ENCODE data around the gene PMS2.
"Not testable (repeated sequence)": the region's sequence is repeated elsewhere in the genome, so short reads cannot be mapped to it uniquely, and the experiment has no call there.

PMS2 gene

GRCh38 chr7:6015917-6016652 is 7.2 kb upstream of the PMS2 start:
- no peak for DNase-seq (ENCODE audit: low read depth in 2 of 3, low spot score in 2 of 3)

GRCh38 chr7:6012355-6013104 is 3.7 kb upstream of the PMS2 start:
- DNase-seq (ENCODE audit: low read depth in 2 of 3, low spot score in 2 of 3), result no peak

- DNase-seq (ENCODE audit: low read depth in 2 of 3, low spot score in 2 of 3), result no peak
These were observed 2.7 kb upstream of the PMS2 start for GRCh38 chr7:6011541-6011940.

- DNase-seq (ENCODE audit: low read depth in 2 of 3, low spot score in 2 of 3), result not testable (repeated sequence)
These were observed 1.5 kb upstream of the PMS2 start for GRCh38 chr7:6010370-6010769.

- not testable (repeated sequence) for DNase-seq (ENCODE audit: low read depth in 2 of 3, low spot score in 2 of 3)
These were observed 836 bp downstream of the PMS2 start for GRCh38 chr7:6007835-6008590.

GRCh38 chr7:6007386-6007785 is 1.5 kb downstream of the PMS2 start:
- DNase-seq (ENCODE audit: low read depth in 2 of 3, low spot score in 2 of 3), result no peak

GRCh38 chr7:5997210-5997808 is 11.5 kb downstream of the PMS2 start:
- no peak for DNase-seq (ENCODE audit: low read depth in 2 of 3, low spot score in 2 of 3)

- not testable (repeated sequence) for DNase-seq (ENCODE audit: low read depth in 2 of 3, low spot score in 2 of 3)
These were observed 21.8 kb downstream of the PMS2 start for GRCh38 chr7:5987061-5987460.

- not testable (repeated sequence) for DNase-seq (ENCODE audit: low read depth in 2 of 3, low spot score in 2 of 3)
These were observed 29.1 kb downstream of the PMS2 start for GRCh38 chr7:5979680-5980314.

- not testable (repeated sequence) for DNase-seq (ENCODE audit: low read depth in 2 of 3, low spot score in 2 of 3)
These were observed 35.3 kb downstream of the PMS2 start for GRCh38 chr7:5973580-5973979.

GRCh38 chr7:5970347-5970911 is 38.4 kb downstream of the PMS2 start, which contains the start of gene RSPH10B:
Gene RSPH10B (minus strand): TSS chr7:5970689. CDS start chr7:5967116, 3,573 bp downstream.
- not testable (repeated sequence) for DNase-seq (ENCODE audit: low read depth in 2 of 3, low spot score in 2 of 3)

- not testable (repeated sequence) for DNase-seq (ENCODE audit: low read depth in 2 of 3, low spot score in 2 of 3)
These were observed 45.0 kb downstream of the PMS2 start for GRCh38 chr7:5963810-5964209.

GRCh38 chr7:5963205-5963604 is 45.6 kb downstream of the PMS2 start:
- not testable (repeated sequence) for DNase-seq (ENCODE audit: low read depth in 2 of 3, low spot score in 2 of 3)

GRCh38 chr7:5934945-5935450 is 73.9 kb downstream of the PMS2 start:
- DNase-seq (ENCODE audit: low read depth in 2 of 3, low spot score in 2 of 3), result not testable (repeated sequence)

- DNase-seq (ENCODE audit: low read depth in 2 of 3, low spot score in 2 of 3), result not testable (repeated sequence)
These were observed 76.8 kb downstream of the PMS2 start for GRCh38 chr7:5931905-5932644.

GRCh38 chr7:5931250-5931649 is 77.6 kb downstream of the PMS2 start:
- DNase-seq (ENCODE audit: low read depth in 2 of 3, low spot score in 2 of 3), result not testable (repeated sequence)

GRCh38 chr7:5930290-5930689 is 78.6 kb downstream of the PMS2 start:
- not testable (repeated sequence) for DNase-seq (ENCODE audit: low read depth in 2 of 3, low spot score in 2 of 3)

GRCh38 chr7:5926263-5926870 is 82.5 kb downstream of the PMS2 start:
- DNase-seq (ENCODE audit: low read depth in 2 of 3, low spot score in 2 of 3), result not testable (repeated sequence)

GRCh38 chr7:5924630-5925029 is 84.2 kb downstream of the PMS2 start:
- not testable (repeated sequence) for DNase-seq (ENCODE audit: low read depth in 2 of 3, low spot score in 2 of 3)
